DOHH2 (cell line): ENCODE results near the gene ENOX1.

Experiments used
- H3F3A ChIP-seq: fragments of 200-600 bp; sonication (generic), shearing (Covaris generic); 2 replicates; pipeline ENCODE4 v1.6.0; 2016; ENCODE audit warnings: antibody characterized with exemption, mild to moderate bottlenecking; ENCODE audit not compliant: control insufficient read depth, insufficient read depth
- H3K27ac ChIP-seq: fragments of 200-600 bp; sonication (generic); 2 replicates; pipeline ENCODE4 v1.5.1; 2014; ENCODE audit warnings: low read depth, mild to moderate bottlenecking, low read length, moderate library complexity
- H3K27me3 ChIP-seq: fragments of 200-600 bp; sonication (generic); 2 replicates; pipeline ENCODE4 v1.6.1; 2014; ENCODE audit warnings: mild to moderate bottlenecking, low read length, mixed read lengths; ENCODE audit not compliant: control insufficient read depth
- H3K36me3 ChIP-seq: fragments of 200-600 bp; sonication (generic); 2 replicates; pipeline ENCODE4 v1.6.1; 2014; ENCODE audit warnings: mild to moderate bottlenecking, low read length, moderate library complexity, mixed read lengths; ENCODE audit not compliant: control insufficient read depth
- H3K4me1 ChIP-seq: fragments of 200-600 bp; sonication (generic); 2 replicates; pipeline ENCODE4 v1.6.1; 2014; ENCODE audit warnings: mild to moderate bottlenecking, low read length, mixed read lengths; ENCODE audit not compliant: control insufficient read depth
- H3K4me2 ChIP-seq: fragments of 200-600 bp; sonication (generic); 2 replicates; pipeline ENCODE4 v1.6.0; 2014; ENCODE audit warnings: mild to moderate bottlenecking, low read length, moderate library complexity
- H3K4me3 ChIP-seq: fragments of 200-600 bp; sonication (generic); 2 replicates; pipeline ENCODE4 v1.5.1; 2014; ENCODE audit warnings: mild to moderate bottlenecking, low read length, mixed read lengths
- H3K79me2 ChIP-seq: fragments of 200-600 bp; sonication (generic); 2 replicates; pipeline ENCODE4 v1.6.1; 2014; ENCODE audit warnings: mild to moderate bottlenecking, low read length, mixed read lengths; ENCODE audit not compliant: control insufficient read depth
- H3K9me2 ChIP-seq: fragments of 200-600 bp; sonication (generic); replicated peaks from 2 replicates; pipeline ENCODE4 v1.6.1; 2014; ENCODE audit warnings: mild to moderate bottlenecking, low read length, mixed read lengths; ENCODE audit not compliant: control insufficient read depth
- H3K9me3 ChIP-seq: fragments of 200-600 bp; sonication (generic); 2 replicates; pipeline ENCODE4 v1.6.1; 2014; ENCODE audit warnings: antibody characterized with exemption, low read length, mixed read lengths; ENCODE audit not compliant: control insufficient read depth, insufficient read depth
- H4K20me1 ChIP-seq: fragments of 200-600 bp; sonication (generic); 2 replicates; pipeline ENCODE4 v1.6.0; 2014; ENCODE audit warnings: low read depth, mild to moderate bottlenecking, antibody characterized with exemption, low read length, moderate library complexity; ENCODE audit not compliant: control insufficient read depth, insufficient read depth
- EZH2phosphoT487 ChIP-seq: fragments of 200-600 bp; sonication (generic); IDR thresholded peaks from 2 replicates; pipeline ENCODE4 v1.6.1; 2017; ENCODE audit warnings: borderline replicate concordance, mild to moderate bottlenecking, antibody characterized with exemption, low read length, moderate library complexity, mixed read lengths
- TF ChIP-seq, protein P1 (sequence below): fragments of 200-600 bp; sonication (generic); IDR thresholded peaks from one replicate; pipeline ENCODE4 v1.5.1; 2014; ENCODE audit warnings: antibody characterized with exemption, mild to moderate bottlenecking, low read depth, low read length; ENCODE audit not compliant: poor library complexity, severe bottlenecking

The ENOX1 gene

DNA sequence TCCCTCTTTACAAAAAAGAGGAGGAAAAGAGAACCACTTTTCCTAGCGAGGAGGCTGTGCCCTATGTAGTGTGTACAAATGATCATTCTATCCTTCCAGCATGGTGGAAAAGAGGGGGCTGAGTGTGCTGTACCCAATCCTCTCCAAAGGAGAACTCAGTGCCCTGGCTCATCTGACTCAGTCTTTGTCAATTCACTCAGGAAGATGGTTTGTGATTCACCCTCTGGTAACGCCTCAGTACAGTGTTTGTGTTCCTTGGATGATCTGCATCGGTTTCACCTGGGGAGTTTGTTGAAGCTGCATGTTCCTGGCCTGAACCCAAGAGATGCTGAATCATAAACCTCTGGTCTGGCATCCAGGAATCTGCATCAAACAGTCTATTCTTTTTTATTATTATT is 18.3 kb upstream of the ENOX1 start:
- H3K4me3 ChIP-seq: no peak overlapping the region
- no peaks in the 10 kb centered on the region for H4K20me1 ChIP-seq
- H3K27ac ChIP-seq: no peak overlapping the region
- H3K36me3 ChIP-seq: no peaks in the 10 kb centered on the region
- peaks cover 8% of the 10 kb centered on the region; the same call in 1 of the 2 replicates for H3K27me3 ChIP-seq
- no peak for TF ChIP-seq EZH2phosphoT487
- no peaks in the 10 kb centered on the region for H3K4me1 ChIP-seq
- H3K4me2 ChIP-seq: no peak overlapping the region
- no peaks in the 10 kb centered on the region for H3K9me3 ChIP-seq
- no peaks in the 10 kb centered on the region for H3K9me2 ChIP-seq
- no peaks in the 10 kb centered on the region for H3F3A ChIP-seq
- no peaks in the 10 kb centered on the region for H3K79me2 ChIP-seq

DNA sequence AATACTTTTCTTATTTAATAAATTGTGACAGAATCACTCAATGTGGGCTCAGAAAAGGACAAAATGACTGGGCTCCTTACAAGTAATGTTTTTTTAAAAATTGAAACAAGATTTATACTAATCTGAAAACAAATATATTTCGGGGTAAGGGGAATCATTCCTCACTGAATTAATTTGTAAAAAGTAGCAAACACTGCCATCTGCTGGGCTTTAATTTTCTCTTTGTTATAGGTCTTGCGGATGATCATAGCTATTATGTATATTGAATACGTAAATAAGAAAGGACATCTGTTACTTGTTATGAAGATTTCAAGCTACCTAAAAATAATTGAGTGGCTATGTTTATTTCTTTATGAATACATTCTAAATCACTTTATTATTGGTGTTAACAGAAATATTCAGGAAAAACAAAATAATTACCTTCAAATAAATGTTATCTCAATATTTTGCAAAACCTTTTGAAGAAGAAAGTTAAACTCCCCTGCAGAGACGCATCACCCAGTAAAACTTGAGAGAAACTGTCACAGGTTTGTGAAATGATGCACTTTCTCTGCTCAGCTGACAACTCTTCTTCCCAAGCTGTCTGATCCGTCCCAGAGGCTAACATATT is 17.8 kb upstream of the ENOX1 start:
- peaks cover 8% of the 10 kb centered on the region; the same call in 1 of the 2 replicates for H3K27me3 ChIP-seq
- TF ChIP-seq, protein P1, sequence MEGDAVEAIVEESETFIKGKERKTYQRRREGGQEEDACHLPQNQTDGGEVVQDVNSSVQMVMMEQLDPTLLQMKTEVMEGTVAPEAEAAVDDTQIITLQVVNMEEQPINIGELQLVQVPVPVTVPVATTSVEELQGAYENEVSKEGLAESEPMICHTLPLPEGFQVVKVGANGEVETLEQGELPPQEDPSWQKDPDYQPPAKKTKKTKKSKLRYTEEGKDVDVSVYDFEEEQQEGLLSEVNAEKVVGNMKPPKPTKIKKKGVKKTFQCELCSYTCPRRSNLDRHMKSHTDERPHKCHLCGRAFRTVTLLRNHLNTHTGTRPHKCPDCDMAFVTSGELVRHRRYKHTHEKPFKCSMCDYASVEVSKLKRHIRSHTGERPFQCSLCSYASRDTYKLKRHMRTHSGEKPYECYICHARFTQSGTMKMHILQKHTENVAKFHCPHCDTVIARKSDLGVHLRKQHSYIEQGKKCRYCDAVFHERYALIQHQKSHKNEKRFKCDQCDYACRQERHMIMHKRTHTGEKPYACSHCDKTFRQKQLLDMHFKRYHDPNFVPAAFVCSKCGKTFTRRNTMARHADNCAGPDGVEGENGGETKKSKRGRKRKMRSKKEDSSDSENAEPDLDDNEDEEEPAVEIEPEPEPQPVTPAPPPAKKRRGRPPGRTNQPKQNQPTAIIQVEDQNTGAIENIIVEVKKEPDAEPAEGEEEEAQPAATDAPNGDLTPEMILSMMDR: peak; percentile 54
- TF ChIP-seq EZH2phosphoT487: no peak
- H4K20me1 ChIP-seq: no peaks in the 10 kb centered on the region
- H3K4me1 ChIP-seq: no peaks in the 10 kb centered on the region
- no peak overlapping the region for H3K4me2 ChIP-seq
- H3K79me2 ChIP-seq: no peaks in the 10 kb centered on the region
- H3K9me3 ChIP-seq: no peaks in the 10 kb centered on the region
- H3F3A ChIP-seq: no peaks in the 10 kb centered on the region
- no peaks in the 10 kb centered on the region for H3K9me2 ChIP-seq
- no peak overlapping the region for H3K27ac ChIP-seq
- no peak overlapping the region for H3K4me3 ChIP-seq
- H3K36me3 ChIP-seq: no peaks in the 10 kb centered on the region

DNA sequence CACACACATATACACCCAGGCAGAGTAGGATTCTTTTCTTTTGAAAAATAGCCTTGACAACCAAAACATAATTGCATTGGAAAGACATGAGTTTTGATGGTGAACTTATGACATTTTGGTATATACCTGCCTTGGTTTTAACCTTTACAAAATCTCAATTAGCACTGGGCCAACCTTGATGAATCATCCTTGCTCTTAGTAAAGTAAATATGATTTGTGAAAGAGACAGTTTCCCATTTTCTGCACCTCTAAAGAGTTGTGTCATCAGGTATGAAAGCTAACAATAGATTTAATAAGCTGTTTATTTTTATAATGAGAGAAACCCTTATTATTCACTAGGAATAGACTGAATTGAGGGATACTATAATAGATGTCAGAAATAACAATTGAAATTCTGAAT is 15.7 kb upstream of the ENOX1 start:
- no peaks in the 10 kb centered on the region for H3K36me3 ChIP-seq
- no peak for TF ChIP-seq EZH2phosphoT487
- TF ChIP-seq, protein P1: no peak
- H3K27ac ChIP-seq: no peak overlapping the region
- no peak overlapping the region for H3K4me2 ChIP-seq
- H3K79me2 ChIP-seq: no peaks in the 10 kb centered on the region
- no peaks in the 10 kb centered on the region for H3K9me2 ChIP-seq
- peaks cover 6% of the 10 kb centered on the region; the same call in 1 of the 2 replicates for H3K27me3 ChIP-seq
- H3K9me3 ChIP-seq: no peaks in the 10 kb centered on the region
- no peaks in the 10 kb centered on the region for H3F3A ChIP-seq
- H4K20me1 ChIP-seq: no peaks in the 10 kb centered on the region
- no peak overlapping the region for H3K4me3 ChIP-seq
- H3K4me1 ChIP-seq: no peaks in the 10 kb centered on the region

DNA sequence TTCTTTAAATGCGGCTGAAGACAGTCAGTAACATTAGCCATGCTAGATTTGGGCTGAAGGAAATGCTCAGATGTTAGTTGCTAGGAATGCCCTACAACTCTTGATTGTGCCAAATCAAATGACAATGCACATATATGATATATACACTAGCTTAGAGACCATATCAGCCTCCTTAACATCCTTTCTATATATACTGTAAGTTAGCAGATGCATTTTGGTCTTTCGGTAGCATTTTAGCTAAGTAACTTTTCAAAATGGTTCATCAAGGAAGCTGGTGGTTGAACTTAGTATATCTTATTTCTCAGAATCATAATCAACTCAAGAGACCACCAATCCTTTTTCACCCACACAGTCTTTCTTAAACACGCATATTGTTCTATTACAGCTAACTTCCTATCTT is 14.1 kb upstream of the ENOX1 start:
- TF ChIP-seq EZH2phosphoT487: no peak
- TF ChIP-seq, protein P1: no peak
- Histone ChIP-seq H3K79me2 (no peaks in the 10 kb centered on the region), H3K9me3 (no peaks in the 10 kb centered on the region), H3K4me1 (no peaks in the 10 kb centered on the region), H3K9me2 (no peaks in the 10 kb centered on the region), H3K4me3 (no peak overlapping the region), H3K27me3 (0 out of 2 replicates have a peak, but pooled peaks cover 3% of the 10 kb centered on the region), H3K27ac (no peak overlapping the region), H4K20me1 (no peaks in the 10 kb centered on the region), H3F3A (no peaks in the 10 kb centered on the region), H3K4me2 (no peak overlapping the region), H3K36me3 (no peaks in the 10 kb centered on the region)
